OCI-LY7 (cell line): ENCODE measurements around the gene FAAH2. TPM values are rescaled to one million over a fixed set of nuclear protein-coding genes. Genes with fewer than 3 reads are reported as not detected.

ENCODE experiments used
- BruUV-seq: library from RNA; stranded (reverse); fragments of 400-500 nt; replicated peaks from 2 replicates; lab custom pipeline; 2021; lab: Mats Ljungman, UMichigan
- CTCF ChIA-PET: fragments of 300-600 bp; sonication (Branson Sonifier 250); formaldehyde crosslinking; loops from one replicate; lab custom pipeline; 2022; ENCODE audit warnings: antibody characterized with exemption; ENCODE audit not compliant: unreplicated experiment; lab: Charles Lee
- POLR2A ChIA-PET: fragments of 300-600 bp; sonication (Branson Sonifier 250); formaldehyde crosslinking; loops from one replicate; lab custom pipeline; 2022; ENCODE audit warnings: antibody characterized with exemption; lab: Charles Lee
- DNase-seq: peaks from one replicate; pipeline ENCODE4 v3.0.0-alpha.2; 2015; ENCODE audit warnings: low spot score
- H2AFZ ChIP-seq: fragments of 200-600 bp; sonication (generic), shearing (Covaris generic); 2 replicates; pipeline ENCODE4 v1.6.1; 2014; ENCODE audit warnings: mild to moderate bottlenecking, antibody characterized with exemption, low read length, moderate library complexity
- H3K27ac ChIP-seq: fragments of 200-600 bp; sonication (generic); 2 replicates; pipeline ENCODE4 v1.5.1; 2014; ENCODE audit warnings: mixed run types, low read depth, mild to moderate bottlenecking, moderate library complexity, low read length, inconsistent platforms; ENCODE audit not compliant: poor library complexity, severe bottlenecking
- H3K36me3 ChIP-seq: fragments of 200-600 bp; sonication (generic); 2 replicates; pipeline ENCODE4 v1.6.1; 2014; ENCODE audit warnings: mild to moderate bottlenecking, antibody characterized with exemption, low read length, moderate library complexity, mixed read lengths; ENCODE audit not compliant: insufficient read depth
- H3K4me1 ChIP-seq: fragments of 200-600 bp; sonication (generic); 2 replicates; pipeline ENCODE4 v1.5.1; 2014; ENCODE audit warnings: mild to moderate bottlenecking, low read length; ENCODE audit not compliant: insufficient read depth, poor library complexity, severe bottlenecking
- H3K4me2 ChIP-seq: fragments of 200-600 bp; sonication (generic); 2 replicates; pipeline ENCODE4 v1.6.1; 2014; ENCODE audit warnings: mild to moderate bottlenecking, low read length
- H3K4me3 ChIP-seq: fragments of 200-600 bp; sonication (generic); 2 replicates; pipeline ENCODE4 v1.5.1; 2014; ENCODE audit warnings: mild to moderate bottlenecking, low read depth, low read length; ENCODE audit not compliant: poor library complexity, severe bottlenecking
- H3K79me2 ChIP-seq: fragments of 200-600 bp; sonication (generic); 2 replicates; pipeline ENCODE4 v1.6.1; 2016; ENCODE audit warnings: low read depth, mild to moderate bottlenecking, low read length, moderate library complexity, mixed read lengths; ENCODE audit not compliant: insufficient read depth
- H3K9me2 ChIP-seq: fragments of 200-600 bp; sonication (generic); 2 replicates; pipeline ENCODE4 v1.6.1; 2016; ENCODE audit warnings: mild to moderate bottlenecking, low read length, mixed read lengths; ENCODE audit not compliant: insufficient read depth
- H3K9me3 ChIP-seq: fragments of 200-600 bp; sonication (generic); 2 replicates; pipeline ENCODE4 v1.6.1; 2014; ENCODE audit warnings: mild to moderate bottlenecking, mixed run types, low read length, mixed read lengths
- H4K20me1 ChIP-seq: fragments of 200-600 bp; sonication (generic); 2 replicates; pipeline ENCODE4 v1.6.1; 2014; ENCODE audit warnings: mild to moderate bottlenecking, antibody characterized with exemption, low read length, moderate library complexity, mixed read lengths; ENCODE audit not compliant: insufficient read depth
- EZH2phosphoT487 ChIP-seq: fragments of 200-600 bp; sonication (generic); IDR thresholded peaks from 2 replicates; pipeline ENCODE4 v1.6.1; 2018; ENCODE audit warnings: low read depth, borderline replicate concordance, mild to moderate bottlenecking, mixed run types, antibody characterized with exemption, low read length, moderate library complexity, mixed read lengths
- intact Hi-C: fragments of 100-400 bp; cut with micrococcal nuclease; formaldehyde crosslinking; loops from one replicate; pipeline ENCODE4 v1.10.0; 2022; ENCODE audit not compliant: unreplicated experiment
- total RNA-seq, 2 experiments: library from RNA; depleted of rRNA in 1 of 2; stranded (reverse); fragments of >200 nt in 1 of 2; shearing (Covaris generic) in 1 of 2; gene quantifications; 2 replicates each; pipeline ENCODE4 v1.2.3, GENCODE V29; 2014 to 2022
- TF ChIP-seq, protein P1 (sequence below): fragments of 200-600 bp; sonication (generic); conservative IDR thresholded peaks from 2 replicates; pipeline ENCODE4 v1.5.1; 2014; ENCODE audit warnings: mild to moderate bottlenecking, antibody characterized with exemption, low read length, moderate library complexity, mixed read lengths

FAAH2 gene
- total RNA-seq, 2 experiments from 2014 or later: 1.3 to 6.3 TPM

- Histone ChIP-seq H3K4me1 (no peaks in the 10 kb centered on the region), H3K4me2 (no peak overlapping the region), H3K36me3 (no peaks in the 10 kb centered on the region), H3K27ac (no peak overlapping the region), H2AFZ (no peak overlapping the region), H4K20me1 (no peaks in the 10 kb centered on the region), H3K9me2 (no peaks in the 10 kb centered on the region), H3K4me3 (no peak overlapping the region), H3K79me2 (no peaks in the 10 kb centered on the region), H3K9me3 (no peaks in the 10 kb centered on the region)
- ChIA-PET POLR2A (no interaction called here), CTCF (no interaction called here)
- no TSS peak for BruUV-seq
- no peak for TF ChIP-seq EZH2phosphoT487
- TF ChIP-seq, protein P1, sequence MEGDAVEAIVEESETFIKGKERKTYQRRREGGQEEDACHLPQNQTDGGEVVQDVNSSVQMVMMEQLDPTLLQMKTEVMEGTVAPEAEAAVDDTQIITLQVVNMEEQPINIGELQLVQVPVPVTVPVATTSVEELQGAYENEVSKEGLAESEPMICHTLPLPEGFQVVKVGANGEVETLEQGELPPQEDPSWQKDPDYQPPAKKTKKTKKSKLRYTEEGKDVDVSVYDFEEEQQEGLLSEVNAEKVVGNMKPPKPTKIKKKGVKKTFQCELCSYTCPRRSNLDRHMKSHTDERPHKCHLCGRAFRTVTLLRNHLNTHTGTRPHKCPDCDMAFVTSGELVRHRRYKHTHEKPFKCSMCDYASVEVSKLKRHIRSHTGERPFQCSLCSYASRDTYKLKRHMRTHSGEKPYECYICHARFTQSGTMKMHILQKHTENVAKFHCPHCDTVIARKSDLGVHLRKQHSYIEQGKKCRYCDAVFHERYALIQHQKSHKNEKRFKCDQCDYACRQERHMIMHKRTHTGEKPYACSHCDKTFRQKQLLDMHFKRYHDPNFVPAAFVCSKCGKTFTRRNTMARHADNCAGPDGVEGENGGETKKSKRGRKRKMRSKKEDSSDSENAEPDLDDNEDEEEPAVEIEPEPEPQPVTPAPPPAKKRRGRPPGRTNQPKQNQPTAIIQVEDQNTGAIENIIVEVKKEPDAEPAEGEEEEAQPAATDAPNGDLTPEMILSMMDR: no peak
- DNase-seq: no peak
- intact Hi-C loops: no loop called here
Measured at GRCh38 chrX:57251965-57252364, 34.5 kb upstream of the FAAH2 start.

GRCh38 chrX:57265126-57265525 lies 21.4 kb upstream of the FAAH2 start:
- H3K27ac ChIP-seq: no peak overlapping the region
- H4K20me1 ChIP-seq: no peaks in the 10 kb centered on the region
- BruUV-seq: no TSS peak
- no peaks in the 10 kb centered on the region for H3K4me1 ChIP-seq
- no peak for DNase-seq
- H3K4me3 ChIP-seq: no peak overlapping the region
- intact Hi-C loops: no loop called here
- no peaks in the 10 kb centered on the region for H3K9me2 ChIP-seq
- CTCF ChIA-PET: no interaction called here
- H2AFZ ChIP-seq: no peak overlapping the region
- H3K79me2 ChIP-seq: no peaks in the 10 kb centered on the region
- POLR2A ChIA-PET: no interaction called here
- no peaks in the 10 kb centered on the region for H3K36me3 ChIP-seq
- H3K4me2 ChIP-seq: no peak overlapping the region
- no peaks in the 10 kb centered on the region for H3K9me3 ChIP-seq
- no peak for TF ChIP-seq EZH2phosphoT487
- TF ChIP-seq, protein P1: no peak

DNA sequence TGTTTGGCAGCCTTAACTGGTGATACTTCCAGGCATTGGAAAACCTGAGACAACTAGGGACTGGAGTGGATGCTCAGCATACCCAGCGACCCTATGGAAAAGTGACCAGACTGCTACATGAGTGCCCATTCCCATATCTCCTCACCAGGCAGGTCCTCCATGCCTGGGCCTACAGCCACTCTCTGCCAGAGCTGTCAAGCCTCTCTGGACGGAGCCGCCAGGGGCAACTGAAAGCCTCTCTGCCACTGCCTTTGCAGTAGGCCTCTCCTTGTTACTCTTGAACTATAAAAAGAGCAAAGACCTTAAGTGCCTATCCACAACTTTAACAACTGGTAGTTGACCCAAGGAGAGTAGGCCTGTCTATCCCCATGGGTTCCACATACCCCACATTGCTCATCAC lies 20.2 kb upstream of the FAAH2 start:
- ChIA-PET CTCF (no interaction called here), POLR2A (no interaction called here)
- no peaks in the 10 kb centered on the region for H3K4me1 ChIP-seq
- H3K27ac ChIP-seq: no peak overlapping the region
- no peak overlapping the region for H3K4me3 ChIP-seq
- no peaks in the 10 kb centered on the region for H3K79me2 ChIP-seq
- no peaks in the 10 kb centered on the region for H3K9me3 ChIP-seq
- no TSS peak for BruUV-seq
- TF ChIP-seq EZH2phosphoT487: no peak
- TF ChIP-seq, protein P1: no peak
- no peak overlapping the region for H2AFZ ChIP-seq
- intact Hi-C loops: no loop called here
- H3K4me2 ChIP-seq: no peak overlapping the region
- H3K36me3 ChIP-seq: no peaks in the 10 kb centered on the region
- no peak for DNase-seq
- H3K9me2 ChIP-seq: no peaks in the 10 kb centered on the region
- H4K20me1 ChIP-seq: no peaks in the 10 kb centered on the region
